A549 (cell line): ENCODE results near the gene PGK2.
"Not testable (repeated sequence)": the region's sequence is repeated elsewhere in the genome, so short reads cannot be mapped to it uniquely, and the experiment has no call there.

Source experiments
- BHLHE40 ChIP-seq: IDR thresholded peaks from 2 replicates; pipeline ENCODE4 v1.6.1; 2012; ENCODE audit warnings: low read depth, low read length, inconsistent platforms
- PBX3 ChIP-seq: IDR thresholded peaks from 2 replicates; pipeline ENCODE4 v1.6.1; 2012
- PHF8 ChIP-seq: fragments of 200-600 bp; sonication (generic); IDR thresholded peaks from 2 replicates; pipeline ENCODE4 v1.6.1; 2016; ENCODE audit warnings: low read depth, mild to moderate bottlenecking, antibody characterized with exemption, moderate library complexity, borderline replicate concordance
- POLR2A ChIP-seq: IDR thresholded peaks from 2 replicates; pipeline ENCODE4 v1.6.1; 2012; ENCODE audit warnings: mild to moderate bottlenecking, low read length

DNA sequence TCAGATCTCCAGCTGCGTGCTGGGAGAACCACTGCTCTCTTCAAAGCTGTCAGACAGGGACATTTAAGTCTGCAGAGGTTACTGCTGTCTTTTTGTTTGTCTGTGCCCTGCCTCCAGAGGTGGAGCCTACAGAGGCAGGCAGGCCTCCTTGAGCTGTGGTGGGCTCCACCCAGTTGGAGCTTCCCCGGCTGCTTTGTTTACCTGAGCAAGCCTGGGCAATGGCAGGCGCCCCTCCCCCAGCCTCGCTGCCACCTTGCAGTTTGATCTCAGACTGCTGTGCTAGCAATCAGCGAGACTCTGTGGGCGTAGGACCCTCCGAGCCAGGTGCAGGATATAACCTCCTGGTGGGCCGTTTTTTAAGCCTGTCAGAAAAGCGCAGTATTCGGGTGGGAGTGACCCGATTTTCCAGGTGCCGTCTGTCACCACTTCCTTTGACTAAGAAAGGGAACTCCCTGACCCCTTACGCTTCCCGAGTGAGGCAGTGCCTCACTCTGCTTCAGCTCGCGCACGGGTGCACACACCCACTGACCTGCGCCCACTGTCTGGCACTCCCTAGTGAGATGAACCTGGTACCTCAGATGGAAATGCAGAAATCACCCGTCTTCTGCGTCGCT lies 9.9 kb upstream of the PGK2 start:
- not testable (repeated sequence) for TF ChIP-seq POLR2A, BHLHE40, PHF8, PBX3
